Keratinocyte (primary cell): ENCODE data around the gene SLC37A1. TPM values are rescaled to one million over a fixed set of nuclear protein-coding genes. Genes with fewer than 3 reads are reported as not detected.
A peak's percentile ranks its signal among the peaks of the same experiment; 100 is the strongest.

Experiments used
- DNase-seq: peaks from one replicate; pipeline ENCODE4 v3.0.0-alpha.2; 2011; ENCODE audit warnings: low read depth, missing footprints, low spot score
- FAIRE-seq: peaks from 2 replicates; lab custom pipeline; 2011; peaks lifted over from hg19 to GRCh38; lab: Jason Lieb, UNC
- H2AFZ ChIP-seq: 2 replicates; pipeline ENCODE4 v1.6.0; 2012; ENCODE audit warnings: low read length, control low read depth, inconsistent platforms; ENCODE audit not compliant: control insufficient read depth
- H3K27ac ChIP-seq: 2 replicates; pipeline ENCODE4 v1.5.1; 2011; ENCODE audit warnings: low read length; ENCODE audit not compliant: control insufficient read depth, insufficient read depth
- H3K27me3 ChIP-seq: 3 replicates; pipeline ENCODE4 v1.6.0; 2011; ENCODE audit warnings: low read length; ENCODE audit not compliant: control insufficient read depth, insufficient read depth; ENCODE audit errors: extremely low read depth
- H3K36me3 ChIP-seq, 2 experiments: 2 replicates in 1 of 2; 3 replicates in 1 of 2; pipeline ENCODE4 v1.5.1; 2011; ENCODE audit warnings: low read length in 2 of 2, mild to moderate bottlenecking in 1 of 2; ENCODE audit not compliant: control insufficient read depth in 2 of 2, insufficient read depth in 2 of 2; ENCODE audit errors: extremely low read depth in 1 of 2
- H3K4me1 ChIP-seq: 3 replicates; pipeline ENCODE4 v1.5.1; 2011; ENCODE audit warnings: low read length; ENCODE audit not compliant: control insufficient read depth, insufficient read depth; ENCODE audit errors: extremely low read depth
- H3K4me2 ChIP-seq: 3 replicates; pipeline ENCODE4 v1.6.0; 2011; ENCODE audit warnings: low read depth, low read length; ENCODE audit not compliant: control insufficient read depth, insufficient read depth; ENCODE audit errors: extremely low read depth
- H3K4me3 ChIP-seq, 3 experiments: fragments of 200-600 bp in 1 of 3; sonication (generic) in 1 of 3; 2 replicates in 2 of 3; 3 replicates in 1 of 3; pipeline ENCODE4 v1.5.1; 2011 to 2016; ENCODE audit warnings: low read length in 3 of 3, mild to moderate bottlenecking in 3 of 3, control low read depth in 2 of 3, inconsistent platforms in 1 of 3, low read depth in 1 of 3, mixed read lengths in 1 of 3, mixed run types in 1 of 3, moderate library complexity in 1 of 3; ENCODE audit not compliant: control insufficient read depth in 2 of 3, insufficient read depth in 2 of 3; ENCODE audit errors: extremely low read depth in 1 of 3
- H3K79me2 ChIP-seq: 2 replicates; pipeline ENCODE4 v1.6.0; 2012; ENCODE audit warnings: low read length; ENCODE audit not compliant: control insufficient read depth, insufficient read depth
- H3K9ac ChIP-seq: 3 replicates; pipeline ENCODE4 v1.6.0; 2011; ENCODE audit warnings: low read length; ENCODE audit not compliant: control insufficient read depth, insufficient read depth; ENCODE audit errors: extremely low read depth
- H3K9me1 ChIP-seq: 3 replicates; pipeline ENCODE4 v1.6.0; 2011; ENCODE audit warnings: low read length; ENCODE audit not compliant: control insufficient read depth, insufficient read depth; ENCODE audit errors: extremely low read depth
- H3K9me3 ChIP-seq: 2 replicates; pipeline ENCODE4 v1.5.1; 2012; ENCODE audit warnings: low read depth, low read length; ENCODE audit not compliant: control insufficient read depth
- H4K20me1 ChIP-seq: 3 replicates; pipeline ENCODE4 v1.6.0; 2011; ENCODE audit warnings: low read length; ENCODE audit not compliant: control insufficient read depth, insufficient read depth; ENCODE audit errors: extremely low read depth
- CTCF ChIP-seq, 3 experiments: IDR thresholded peaks in 1 of 3; conservative IDR thresholded peaks in 1 of 3; optimal IDR thresholded peaks in 1 of 3; 2 replicates in 2 of 3; 3 replicates in 1 of 3; pipeline versions ENCODE3 to v1.5.1; 2011; ENCODE audit warnings: low read length in 3 of 3, mild to moderate bottlenecking in 3 of 3, moderate library complexity in 2 of 3, control low read depth in 1 of 3, inconsistent platforms in 1 of 3; ENCODE audit not compliant: insufficient read depth in 2 of 3; ENCODE audit errors: extremely low read depth in 1 of 3
- EZH2 ChIP-seq: IDR thresholded peaks from one replicate; pipeline ENCODE4 v1.6.1; 2012; ENCODE audit warnings: inconsistent platforms, mild to moderate bottlenecking, low read length, moderate library complexity
- dilution Hi-C: fragments of 300-500 bp; cut with MboI; formaldehyde crosslinking; loops from one replicate; pipeline ENCODE4 v1.7.0; 2020; ENCODE audit warnings: low sequenced_read_pairs; ENCODE audit not compliant: extremely low pct_ligation_motif_present
- polyA plus RNA-seq, 5 experiments: library from polyadenylated mRNA; depleted of rRNA in 3 of 5; stranded (reverse) in 3 of 5; stranded (forward) in 1 of 5; unstranded in 1 of 5; fragments of >200 nt; gene quantifications; 1 replicate in 1 of 5; 2 replicates in 3 of 5; 3 replicates in 1 of 5; pipeline versions ENCODE4 v1.2.1 to v1.2.3, GENCODE V29; 2011 to 2012; ENCODE audit warnings: missing spikeins in 2 of 5, low read depth in 1 of 5, low replicate concordance in 1 of 5

SLC37A1 gene
- polyA plus RNA-seq, 1 donor (not counting 4 experiments of a cell fraction or from before 2014, with no cell fraction given): 4.1 TPM

GRCh38 chr21:42592156-42592820 is 78.6 kb downstream of the SLC37A1 start:
- H3K27me3 ChIP-seq: no peaks in the 10 kb centered on the region
- H2AFZ ChIP-seq: no peak overlapping the region
- no peaks in the 10 kb centered on the region for H4K20me1 ChIP-seq
- TF ChIP-seq CTCF (optimal IDR thresholded peaks at IDR 0.05 in 1 of 3, IDR thresholded peaks at IDR 0.05 in 1 of 3, conservative IDR thresholded peaks at IDR 0.05 in 1 of 3; ENCODE audit: extremely low read depth in 1 of 3, insufficient read depth in 2 of 3, low read length in 3 of 3) (no peak), EZH2 (no peak)
- dilution Hi-C loops: loop anchor here (10.0 kb wide), 1 partner anchor 223 kb away; no protein-coding TSS in a partner anchor
- no peak overlapping the region for H3K27ac ChIP-seq
- H3K9me3 ChIP-seq: no peaks in the 10 kb centered on the region
- no peak overlapping the region for H3K9ac ChIP-seq
- no peaks in the 10 kb centered on the region for H3K79me2 ChIP-seq
- no peaks in the 10 kb centered on the region for H3K9me1 ChIP-seq
- H3K4me2 ChIP-seq: no peak overlapping the region
- no peak for FAIRE-seq
- no peaks in the 10 kb centered on the region for H3K4me1 ChIP-seq
- H3K4me3 ChIP-seq: no peak overlapping the region
- no peak for DNase-seq
- H3K36me3 ChIP-seq: no peaks in the 10 kb centered on the region

GRCh38 chr21:42593007-42593814 is 79.6 kb downstream of the SLC37A1 start:
- DNase-seq: no peak
- Histone ChIP-seq H3K9me3 (no peaks in the 10 kb centered on the region), H3K9me1 (no peaks in the 10 kb centered on the region), H3K36me3 (no peaks in the 10 kb centered on the region), H3K9ac (no peak overlapping the region), H3K4me3 (no peak overlapping the region), H3K4me1 (no peaks in the 10 kb centered on the region), H3K27me3 (no peaks in the 10 kb centered on the region), H3K4me2 (peak overlapping the region; percentile 41), H3K79me2 (no peaks in the 10 kb centered on the region), H3K27ac (no peak overlapping the region), H2AFZ (peak overlapping the region; percentile 78), H4K20me1 (no peaks in the 10 kb centered on the region)
- TF ChIP-seq CTCF (optimal IDR thresholded peaks at IDR 0.05 in 1 of 3, IDR thresholded peaks at IDR 0.05 in 1 of 3, conservative IDR thresholded peaks at IDR 0.05 in 1 of 3; ENCODE audit: extremely low read depth in 1 of 3, insufficient read depth in 2 of 3, low read length in 3 of 3) (peak; percentile 55 to 92 (median 75)), EZH2 (no peak)
- no peak for FAIRE-seq
- dilution Hi-C loops: loop anchor here (10.0 kb wide), 1 partner anchor 222 kb away; no protein-coding TSS in a partner anchor
